Skeletal muscle tissue (tissue), 4 donors: ENCODE results near the gene IGSF8. TPM values are rescaled to one million over a fixed set of nuclear protein-coding genes. Genes with fewer than 3 reads are reported as not detected.
"Not testable (repeated sequence)": the region's sequence is repeated elsewhere in the genome, so short reads cannot be mapped to it uniquely, and the experiment has no call there.

Experiments used
- H3K27ac ChIP-seq: one replicate; pipeline ENCODE4 v1.7.0; 2013; ENCODE audit warnings: mild to moderate bottlenecking, low read depth, low read length, inconsistent platforms
- H3K27me3 ChIP-seq, 3 donors: one replicate each; pipeline ENCODE4 v1.7.0; 2013; ENCODE audit warnings: low read length in 3 of 3; ENCODE audit not compliant: control insufficient read depth in 3 of 3, insufficient read depth in 3 of 3
- H3K36me3 ChIP-seq, 3 donors: one replicate each; pipeline ENCODE4 v1.7.0; 2013; ENCODE audit warnings: low read length in 3 of 3; ENCODE audit not compliant: control insufficient read depth in 3 of 3, insufficient read depth in 3 of 3
- H3K4me1 ChIP-seq, 3 donors: one replicate each; pipeline ENCODE4 v1.7.0; 2013; ENCODE audit warnings: low read length in 3 of 3, mild to moderate bottlenecking in 3 of 3; ENCODE audit not compliant: control insufficient read depth in 3 of 3, insufficient read depth in 3 of 3
- H3K4me3 ChIP-seq, 3 donors: one replicate each; pipeline ENCODE4 v1.7.0; 2013; ENCODE audit warnings: low read length in 3 of 3
- H3K9ac ChIP-seq, 3 donors: one replicate each; pipeline ENCODE4 v1.7.0; 2013; ENCODE audit warnings: low read length in 3 of 3, mild to moderate bottlenecking in 3 of 3, moderate library complexity in 2 of 3, low read depth in 1 of 3
- H3K9me3 ChIP-seq, 3 donors: one replicate each; pipeline ENCODE4 v1.7.0; 2013; ENCODE audit warnings: low read length in 3 of 3; ENCODE audit not compliant: control insufficient read depth in 3 of 3
- total RNA-seq: library from RNA; depleted of rRNA; stranded (reverse); fragments of >200 nt; gene quantifications from one replicate; pipeline ENCODE4 v1.2.3, GENCODE V29; 2014
- donor health status: Osteomylitis.

Gene IGSF8
- total RNA-seq, 1 donor from 2014 or later = 11.5 TPM

GRCh38 chr1:160063176-160063575, 35.2 kb downstream of the IGSF8 start:
- Histone ChIP-seq H3K27ac (no peak overlapping the region), H3K36me3 (no peaks in the 10 kb centered on the region), H3K9me3 (no peaks in the 10 kb centered on the region), H3K4me3 (no peak overlapping the region), H3K9ac (no peak overlapping the region), H3K4me1 (no peaks in the 10 kb centered on the region), H3K27me3 (no peaks in the 10 kb centered on the region)

GRCh38 chr1:160062230-160062532, 36.2 kb downstream of the IGSF8 start:
- H3K9ac ChIP-seq = no peak overlapping the region

GRCh38 chr1:160061369-160062229, 36.8 kb downstream of the IGSF8 start:
- Histone ChIP-seq H3K36me3 (no peaks in the 10 kb centered on the region), H3K27ac (no peak overlapping the region), H3K4me1 (no peaks in the 10 kb centered on the region)

More at GRCh38 chr1:160062230-160062532, 36.2 kb downstream of the IGSF8 start:
- Histone ChIP-seq H3K9me3 (no peaks in the 10 kb centered on the region), H3K4me3 (no peak overlapping the region), H3K4me1 (no peaks in the 10 kb centered on the region), H3K36me3 (no peaks in the 10 kb centered on the region), H3K27ac (no peak overlapping the region), H3K27me3 (peaks cover 0 to 3% (median 0%) of the 10 kb centered on the region in 3 donors)

GRCh38 chr1:160058087-160058486, 40.3 kb downstream of the IGSF8 start:
- H3K27ac ChIP-seq = no peak overlapping the region
- no peak overlapping the region for H3K4me3 ChIP-seq
- no peaks in the 10 kb centered on the region for H3K9me3 ChIP-seq
- no peaks in the 10 kb centered on the region for H3K36me3 ChIP-seq
- peaks cover 6 to 9% (median 8%) of the 10 kb centered on the region in 3 donors for H3K27me3 ChIP-seq
- no peak overlapping the region for H3K9ac ChIP-seq
- H3K4me1 ChIP-seq = no peaks in the 10 kb centered on the region

More at GRCh38 chr1:160061369-160062229, 36.8 kb downstream of the IGSF8 start:
- no peak overlapping the region for H3K9ac ChIP-seq
- no peak overlapping the region for H3K4me3 ChIP-seq
- H3K27me3 ChIP-seq = peaks cover 0 to 3% (median 0%) of the 10 kb centered on the region in 3 donors
- no peaks in the 10 kb centered on the region for H3K9me3 ChIP-seq

GRCh38 chr1:160056648-160057169, 41.7 kb downstream of the IGSF8 start:
- peaks cover 6 to 9% (median 8%) of the 10 kb centered on the region in 3 donors for H3K27me3 ChIP-seq
- H3K9me3 ChIP-seq = no peaks in the 10 kb centered on the region
- H3K9ac ChIP-seq = no peak overlapping the region
- H3K4me1 ChIP-seq = no peaks in the 10 kb centered on the region
- H3K27ac ChIP-seq = no peak overlapping the region
- no peak overlapping the region for H3K4me3 ChIP-seq
- H3K36me3 ChIP-seq = no peaks in the 10 kb centered on the region

GRCh38 chr1:160053548-160054365, 44.7 kb downstream of the IGSF8 start:
- H3K4me1 ChIP-seq = no peaks in the 10 kb centered on the region
- H3K27ac ChIP-seq = no peak overlapping the region
- peaks cover 8 to 12% (median 8%) of the 10 kb centered on the region in 3 donors for H3K27me3 ChIP-seq
- no peak overlapping the region for H3K9ac ChIP-seq
- no peaks in the 10 kb centered on the region for H3K9me3 ChIP-seq
- no peaks in the 10 kb centered on the region for H3K36me3 ChIP-seq
- no peak overlapping the region for H3K4me3 ChIP-seq

GRCh38 chr1:160052936-160053335, 45.5 kb downstream of the IGSF8 start:
- Histone ChIP-seq H3K27me3 (peaks cover 8 to 12% (median 8%) of the 10 kb centered on the region in 3 donors), H3K27ac (no peak overlapping the region), H3K4me1 (no peaks in the 10 kb centered on the region), H3K36me3 (no peaks in the 10 kb centered on the region), H3K4me3 (no peak overlapping the region), H3K9ac (no peak overlapping the region), H3K9me3 (no peaks in the 10 kb centered on the region)

- peaks cover 2 to 16% (median 13%) of the 10 kb centered on the region in 3 donors for H3K27me3 ChIP-seq
- H3K27ac ChIP-seq = no peak overlapping the region
- H3K4me1 ChIP-seq = no peaks in the 10 kb centered on the region
- H3K9ac ChIP-seq = no peak overlapping the region
- no peaks in the 10 kb centered on the region for H3K9me3 ChIP-seq
- no peaks in the 10 kb centered on the region for H3K36me3 ChIP-seq
- no peak overlapping the region for H3K4me3 ChIP-seq
Observed at GRCh38 chr1:160050619-160051018, 47.8 kb downstream of the IGSF8 start.

GRCh38 chr1:160050182-160050581, 48.2 kb downstream of the IGSF8 start:
- not testable (repeated sequence) for H3K36me3 ChIP-seq, H3K27ac ChIP-seq, H3K9ac ChIP-seq, H3K4me3 ChIP-seq, H3K9me3 ChIP-seq, H3K4me1 ChIP-seq
- peaks cover 2 to 16% (median 13%) of the 10 kb centered on the region in 3 donors for H3K27me3 ChIP-seq

- H3K36me3 ChIP-seq = no peaks in the 10 kb centered on the region
- no peak overlapping the region for H3K9ac ChIP-seq
- H3K4me1 ChIP-seq = no peaks in the 10 kb centered on the region
- H3K27ac ChIP-seq = no peak overlapping the region
- peaks cover 2 to 12% (median 11%) of the 10 kb centered on the region in 3 donors for H3K27me3 ChIP-seq
- no peaks in the 10 kb centered on the region for H3K9me3 ChIP-seq
- H3K4me3 ChIP-seq = no peak overlapping the region
Observed at GRCh38 chr1:160049101-160049500, 49.3 kb downstream of the IGSF8 start.
